HG02571 (cell line): Measurements from ENCODE around the gene CATSPERE.
A peak's percentile ranks its signal among the peaks of the same experiment; 100 is the strongest.

Experiments used
- ATAC-seq: cut with Tn5 transposase; IDR thresholded peaks from one replicate; pipeline ENCODE4 v1.9.1; 2021; ENCODE audit warnings: mild to moderate bottlenecking, moderate library complexity; ENCODE audit not compliant: unreplicated experiment

The CATSPERE gene

DNA sequence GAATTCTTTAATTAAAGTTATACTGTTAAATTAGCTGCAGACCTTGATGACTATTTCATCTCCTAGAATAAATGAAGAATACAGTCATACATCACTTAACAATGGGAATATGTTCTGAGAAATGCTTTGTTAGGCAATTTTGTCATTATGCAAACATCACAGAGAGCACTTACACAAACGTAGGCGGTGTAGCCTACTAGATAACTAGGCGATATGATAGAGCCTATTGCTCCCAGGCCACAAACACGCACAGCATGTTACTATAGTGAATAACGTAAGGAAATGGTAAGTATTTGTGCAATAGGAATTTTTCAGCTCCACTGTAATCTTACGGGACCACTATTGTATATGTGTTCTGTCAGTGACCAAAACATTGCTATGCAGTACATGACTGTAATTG, 154.2 kb downstream of the CATSPERE start:
- ATAC-seq, result no peak

DNA sequence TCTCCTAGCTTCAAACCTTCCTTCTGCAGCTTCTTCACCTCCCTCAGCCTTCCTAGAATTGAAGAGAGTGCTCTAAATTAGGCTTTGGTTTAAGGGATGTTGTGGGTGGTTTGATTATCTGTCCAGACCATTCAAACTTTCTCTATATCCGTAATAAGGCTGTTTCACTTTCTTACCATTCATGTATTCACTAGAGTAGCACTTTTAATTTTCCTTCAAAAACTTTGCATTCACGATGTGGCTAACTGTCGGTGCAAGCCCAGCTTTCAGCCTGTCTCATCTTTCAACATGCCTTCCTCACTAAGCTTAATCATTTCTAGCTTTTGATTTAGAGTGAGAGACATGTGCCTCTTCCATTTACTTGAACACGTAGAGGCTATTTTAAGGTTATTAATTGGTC, 165.6 kb downstream of the CATSPERE start:
- no peak for ATAC-seq

DNA sequence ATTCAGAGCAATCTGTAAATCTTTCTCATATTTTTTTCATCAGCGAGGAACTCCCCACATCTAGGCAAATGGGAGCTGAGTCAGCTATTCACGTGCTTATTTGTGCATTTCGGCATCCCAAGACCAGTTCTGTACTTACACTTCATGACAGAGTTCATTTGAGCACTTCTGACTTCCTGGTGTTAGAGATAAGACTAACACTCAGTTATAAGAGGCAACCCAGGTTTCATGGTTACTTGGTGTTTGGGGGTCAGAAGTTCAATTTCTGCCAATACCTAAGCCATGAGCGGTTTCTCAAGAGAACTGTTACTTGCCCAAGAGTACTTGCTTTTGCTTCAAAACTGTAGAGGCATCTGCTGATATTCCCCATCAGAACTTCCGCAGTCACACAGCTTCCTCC, 167.7 kb downstream of the CATSPERE start:
- ATAC-seq, result no peak

DNA sequence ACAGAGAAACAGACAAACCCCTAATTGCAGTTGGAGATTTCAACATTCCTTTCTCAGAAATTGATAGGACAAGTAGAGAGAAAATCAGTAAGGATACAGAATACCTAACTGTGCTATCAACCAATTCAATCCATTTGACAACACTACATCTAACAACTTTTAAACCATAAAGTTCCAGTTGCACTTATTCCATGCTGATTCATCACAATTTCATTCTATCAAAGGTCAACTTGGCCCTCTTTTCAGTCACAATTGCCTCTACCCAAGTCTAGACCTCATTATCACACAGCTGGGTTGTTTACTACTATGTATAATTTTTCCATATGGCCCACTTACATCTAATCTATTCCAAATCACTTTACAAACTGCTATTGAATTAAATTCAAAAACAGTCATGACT, 172.1 kb downstream of the CATSPERE start:
- no peak for ATAC-seq

DNA sequence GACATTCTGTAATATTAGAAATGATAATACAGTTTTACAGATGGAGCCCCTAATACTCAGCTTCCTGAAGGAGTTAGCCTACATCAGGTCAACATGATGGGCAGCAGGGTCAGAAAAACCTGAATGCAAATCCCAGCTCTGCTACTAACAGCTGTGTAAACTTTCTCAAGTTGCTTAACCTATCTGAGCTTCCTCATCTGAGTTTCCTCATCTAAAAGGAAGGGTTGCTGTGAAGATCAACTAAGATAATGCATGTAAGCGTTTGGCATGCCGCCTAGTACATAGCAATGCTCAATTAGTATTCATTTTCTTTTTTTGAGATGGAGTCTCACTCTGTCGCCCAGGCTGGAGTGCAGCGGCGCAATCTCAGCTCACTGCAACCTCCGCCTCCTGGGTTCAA, 173.5 kb downstream of the CATSPERE start:
- no peak for ATAC-seq

DNA sequence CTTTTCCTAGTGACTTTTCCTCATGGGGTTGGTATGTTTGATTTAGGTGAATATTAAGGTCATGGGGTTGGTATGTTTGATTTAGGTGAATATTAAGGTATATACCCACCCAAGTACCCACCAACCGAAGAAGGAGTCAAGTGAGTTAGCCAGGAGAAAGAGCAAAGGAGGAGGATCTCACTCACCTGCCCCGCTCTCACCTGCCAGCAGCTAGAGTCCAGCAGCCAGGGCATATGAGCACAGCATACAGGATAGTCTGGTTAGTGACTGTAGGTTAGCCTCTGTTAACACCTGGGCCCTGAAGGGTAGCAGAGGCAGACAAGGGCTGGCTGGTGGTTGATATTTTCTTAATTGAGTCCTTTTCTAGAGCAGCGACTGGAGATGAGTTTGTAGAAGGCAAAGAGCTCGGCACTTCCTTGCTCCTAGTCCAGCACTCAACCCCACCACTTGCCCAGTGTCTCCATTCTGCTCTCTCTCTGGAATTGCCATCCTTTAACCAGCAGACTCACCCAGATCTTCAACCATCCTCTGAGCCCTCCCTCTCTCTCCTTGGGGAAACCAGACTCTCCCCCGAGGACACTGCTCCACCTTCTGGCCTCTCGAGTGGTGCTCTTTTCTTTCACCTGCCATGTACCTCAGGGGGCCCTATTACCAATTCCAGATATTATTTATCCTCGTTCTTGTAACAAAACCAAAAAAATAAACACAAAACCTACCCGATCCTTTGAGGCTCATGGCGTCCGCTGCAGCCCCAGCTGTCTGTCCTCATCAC, 175.6 kb downstream of the CATSPERE start:
- ATAC-seq, result no peak

DNA sequence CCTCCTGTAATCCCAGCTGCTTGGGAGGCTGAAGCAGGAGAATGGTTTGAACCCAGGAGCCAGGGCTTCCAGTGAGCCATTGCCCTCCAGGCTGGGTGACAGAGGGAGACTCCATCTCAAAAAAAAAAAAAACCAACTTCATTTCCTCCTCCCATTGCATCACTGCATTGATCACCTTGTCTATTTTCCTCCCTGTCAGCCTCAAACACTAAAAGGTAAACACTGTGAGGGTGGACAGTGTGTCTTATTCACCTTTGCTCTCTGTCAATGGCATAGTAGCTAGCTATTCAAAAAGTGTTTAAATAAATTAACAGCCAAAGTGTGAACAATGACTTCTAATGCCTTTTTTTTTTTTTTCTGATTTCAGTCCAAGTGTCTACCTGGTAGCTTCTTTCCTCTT, 178.5 kb downstream of the CATSPERE start:
- ATAC-seq, result no peak

DNA sequence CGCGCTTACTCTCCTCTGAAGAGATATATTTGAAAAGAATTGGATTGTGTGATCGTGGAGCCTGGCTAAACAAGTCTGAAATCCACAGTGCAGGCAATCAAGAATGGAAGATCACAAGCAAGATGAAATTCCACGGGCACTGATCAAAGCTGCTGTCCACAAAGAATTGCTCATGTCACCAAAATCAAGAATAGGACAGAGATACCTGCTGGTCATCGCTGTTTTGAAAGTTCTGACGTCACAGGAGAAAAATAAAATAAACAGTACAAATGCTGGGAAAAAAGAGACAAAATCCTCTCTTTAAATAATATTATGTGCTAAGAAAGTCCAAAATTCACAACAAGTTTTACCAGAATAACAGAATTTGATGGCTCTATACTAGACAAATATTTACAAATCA, 179.8 kb downstream of the CATSPERE start:
- no peak for ATAC-seq

DNA sequence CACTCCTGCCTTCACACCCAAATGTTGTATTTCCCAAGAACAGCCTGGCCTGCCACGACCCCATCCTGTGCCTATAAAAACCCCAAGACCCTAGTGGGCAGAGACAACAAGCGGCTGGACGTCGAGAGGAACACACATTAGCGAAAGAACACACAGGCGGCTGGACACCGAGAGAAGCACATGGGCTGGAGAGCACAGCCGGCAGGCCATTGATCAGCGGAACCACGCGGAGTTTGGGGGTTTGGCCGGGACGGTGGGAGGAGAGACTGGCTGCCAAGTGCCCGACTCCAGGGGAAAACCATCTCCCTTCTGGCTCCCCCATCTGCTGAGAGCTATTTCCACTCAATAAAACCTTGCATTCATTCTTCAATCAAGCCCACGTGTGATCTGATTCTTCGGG, 181.5 kb downstream of the CATSPERE start:
- ATAC-seq, result no peak

DNA sequence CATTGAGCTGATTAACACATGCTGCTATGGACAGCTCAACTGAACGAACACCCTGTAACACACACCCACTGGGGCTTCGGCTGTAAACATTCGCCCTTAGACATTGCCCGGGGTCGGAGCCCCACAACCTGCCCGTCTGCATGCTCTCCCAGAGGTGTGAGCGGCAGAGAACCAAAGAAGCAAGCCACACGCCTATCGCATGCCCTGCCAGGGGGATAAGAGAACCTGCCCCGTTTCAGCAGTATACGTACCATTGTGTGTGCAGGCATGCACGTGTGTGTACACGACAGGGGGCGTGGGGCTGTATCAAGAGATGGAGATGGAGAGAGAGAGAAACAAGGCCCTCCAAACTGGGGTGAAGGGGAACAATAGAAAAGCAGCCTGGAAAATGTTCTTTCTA, 181.9 kb downstream of the CATSPERE start:
- ATAC-seq, result no peak

DNA sequence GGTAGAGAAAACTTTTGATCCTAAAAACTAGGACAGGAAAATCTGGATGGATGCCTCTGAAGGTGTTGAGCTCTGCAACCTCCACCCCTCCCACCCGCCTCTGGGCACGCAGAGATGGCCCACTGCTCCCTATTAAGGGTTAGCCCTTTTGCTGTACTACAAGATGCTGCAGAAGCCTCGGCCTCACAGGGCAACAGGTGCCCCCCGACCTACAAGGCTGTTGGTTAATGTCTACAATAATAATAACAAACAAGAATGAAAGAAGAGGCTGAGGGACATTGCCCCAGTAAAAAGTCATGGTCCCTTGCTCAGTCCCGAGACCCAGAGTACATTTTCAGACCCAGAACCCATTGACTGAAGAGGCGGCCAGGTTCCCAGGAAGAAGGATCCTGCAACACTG, 184.3 kb downstream of the CATSPERE start:
- ATAC-seq, result no peak

DNA sequence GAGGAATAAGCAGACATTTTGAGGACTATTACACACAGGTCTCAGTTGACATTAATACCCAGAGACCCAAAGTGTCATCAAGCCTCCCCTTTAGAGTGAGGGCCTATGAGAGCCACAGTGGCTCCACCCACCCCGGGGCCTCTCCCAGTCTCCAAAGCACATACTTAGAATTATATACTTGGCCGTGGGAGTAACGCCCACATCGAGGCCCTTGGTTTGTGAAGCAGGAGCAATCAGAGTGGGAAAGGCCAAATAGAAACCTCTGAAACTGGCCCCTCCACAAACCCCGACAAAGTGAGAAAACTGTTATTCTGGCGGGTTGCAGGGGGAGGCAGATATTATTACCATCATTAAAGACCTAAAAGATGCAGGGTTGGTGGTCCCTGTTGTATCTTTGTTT, 184.8 kb downstream of the CATSPERE start:
- no peak for ATAC-seq

DNA sequence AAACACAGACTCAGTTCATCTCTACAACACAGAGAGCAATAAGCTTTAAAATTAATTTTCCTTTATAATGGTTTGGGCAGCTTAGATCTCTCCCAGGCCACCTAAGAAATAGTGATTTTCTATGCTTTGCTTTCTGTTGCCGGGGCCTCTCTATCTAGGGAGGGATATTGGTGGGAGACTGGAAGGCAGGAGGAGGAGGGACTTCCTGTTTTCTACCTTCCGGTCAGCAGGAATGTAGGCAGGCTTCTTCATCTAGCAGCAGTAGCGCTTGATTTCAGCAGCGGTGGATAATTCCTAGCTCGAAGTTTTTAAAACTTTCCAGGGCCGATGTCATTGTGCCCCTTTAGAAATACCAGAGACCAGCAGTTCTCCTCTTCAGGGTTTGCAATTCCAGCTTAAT, 186.7 kb downstream of the CATSPERE start:
- ATAC-seq, result no peak

DNA sequence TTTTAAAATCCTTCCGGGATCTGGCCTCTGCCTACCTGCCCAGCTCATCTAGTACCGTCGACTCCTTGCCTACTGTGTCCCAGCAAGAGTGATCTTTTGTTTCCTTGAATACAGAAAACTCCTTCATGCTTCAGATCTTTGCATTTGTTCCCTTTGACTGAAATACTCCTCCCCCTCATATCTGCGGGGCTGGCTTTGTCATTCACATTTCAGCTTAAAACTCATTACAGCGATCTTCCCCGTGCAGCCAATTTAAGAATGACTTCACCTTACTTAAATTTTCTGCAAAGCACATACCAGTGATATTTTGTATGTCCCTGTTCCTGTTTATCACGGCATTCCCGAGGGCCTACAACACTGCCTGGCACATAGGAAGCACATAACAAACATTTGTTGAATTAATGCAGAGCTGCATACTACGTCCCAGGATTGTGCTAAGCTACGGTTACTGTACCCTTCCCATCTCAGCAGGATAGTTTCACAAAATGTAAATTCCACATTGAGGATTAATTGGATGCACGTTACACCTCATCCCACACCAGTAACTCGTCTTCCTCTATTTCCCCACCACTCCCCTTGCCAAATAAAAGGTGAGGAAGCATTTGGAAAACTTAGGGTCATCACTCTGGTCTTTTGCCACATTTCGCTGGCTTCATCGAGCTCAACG, 191.0 kb downstream of the CATSPERE start:
- no peak for ATAC-seq

DNA sequence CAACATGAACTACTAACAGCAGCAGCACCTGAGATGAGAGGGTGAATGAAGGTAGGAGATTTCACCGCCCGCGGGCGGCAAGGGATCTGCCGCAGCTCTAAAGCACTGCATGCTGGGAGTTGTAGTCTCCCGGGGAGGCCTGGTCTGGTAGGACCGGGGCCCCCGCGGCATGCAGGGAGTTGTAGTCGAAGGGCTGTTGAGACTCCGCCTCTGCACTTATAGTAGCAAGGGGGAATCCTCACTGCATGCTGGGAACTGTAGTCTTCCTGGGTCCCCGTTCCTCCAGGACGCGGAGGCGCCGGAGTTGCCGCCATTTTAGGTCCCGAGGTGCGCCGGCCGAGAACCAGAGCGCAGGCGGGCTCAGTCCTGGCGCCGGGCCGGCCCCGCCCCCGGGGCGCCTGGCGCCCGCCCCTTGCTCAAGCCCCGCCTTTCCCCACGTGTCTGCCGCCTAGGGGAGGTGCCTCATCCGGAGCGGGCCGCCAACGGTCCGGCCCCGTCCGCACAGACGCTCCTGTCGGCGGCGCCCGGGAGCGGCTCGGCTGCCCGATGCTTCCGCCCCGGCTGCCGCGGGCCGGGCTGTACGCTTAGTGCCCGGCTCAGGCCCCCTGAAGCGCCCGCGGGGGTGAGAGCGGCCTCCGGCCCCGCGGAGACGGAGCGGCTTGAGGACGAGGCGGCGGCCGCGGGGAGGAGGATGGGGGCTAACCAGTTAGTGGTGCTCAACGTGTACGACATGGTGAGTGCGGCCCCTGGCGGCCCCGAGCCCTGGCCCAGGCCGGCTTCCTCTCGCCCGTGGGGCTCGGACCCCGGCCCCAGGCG, 191.8 kb downstream of the CATSPERE start, which contains the start of gene DESI2:
TSS of gene DESI2 (plus strand) at position 504 of the 816 bp plus-strand sequence. CDS start at position 692, 188 bp downstream.
- peak; percentile 96 for ATAC-seq

DNA sequence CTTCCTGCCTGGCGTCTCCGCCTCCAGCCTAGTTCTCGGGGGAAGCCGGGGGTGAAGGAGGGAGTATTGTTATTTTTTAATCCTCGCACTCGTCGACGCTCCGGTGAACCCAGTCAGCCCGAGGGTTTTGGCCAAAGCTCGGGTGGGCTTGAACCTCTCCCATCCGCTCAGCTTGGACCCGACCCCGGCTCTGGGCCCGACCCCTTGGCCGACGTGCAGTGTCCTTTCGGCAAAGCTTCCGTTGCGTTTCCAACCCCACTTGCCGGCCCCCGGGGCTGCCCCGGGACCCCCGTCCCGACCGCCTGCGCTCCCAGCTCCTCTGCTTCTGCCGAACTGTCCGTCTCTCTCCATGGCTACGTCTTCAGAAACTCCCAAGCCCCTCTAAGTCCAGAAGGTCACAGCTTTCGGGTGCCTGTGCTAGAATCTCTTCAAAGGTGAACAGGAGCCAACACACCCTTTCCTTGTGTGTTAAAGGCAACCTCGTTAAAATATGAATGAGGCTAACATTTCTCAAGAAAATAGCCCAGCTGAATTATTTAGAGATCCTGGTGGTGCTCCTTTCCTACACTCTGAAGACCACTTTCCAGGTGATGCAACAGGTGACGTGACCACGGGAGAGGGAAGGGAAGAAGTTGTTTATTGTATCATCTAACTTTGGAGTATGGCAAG, 192.5 kb downstream of the CATSPERE start:
- ATAC-seq, result peak; percentile 0

DNA sequence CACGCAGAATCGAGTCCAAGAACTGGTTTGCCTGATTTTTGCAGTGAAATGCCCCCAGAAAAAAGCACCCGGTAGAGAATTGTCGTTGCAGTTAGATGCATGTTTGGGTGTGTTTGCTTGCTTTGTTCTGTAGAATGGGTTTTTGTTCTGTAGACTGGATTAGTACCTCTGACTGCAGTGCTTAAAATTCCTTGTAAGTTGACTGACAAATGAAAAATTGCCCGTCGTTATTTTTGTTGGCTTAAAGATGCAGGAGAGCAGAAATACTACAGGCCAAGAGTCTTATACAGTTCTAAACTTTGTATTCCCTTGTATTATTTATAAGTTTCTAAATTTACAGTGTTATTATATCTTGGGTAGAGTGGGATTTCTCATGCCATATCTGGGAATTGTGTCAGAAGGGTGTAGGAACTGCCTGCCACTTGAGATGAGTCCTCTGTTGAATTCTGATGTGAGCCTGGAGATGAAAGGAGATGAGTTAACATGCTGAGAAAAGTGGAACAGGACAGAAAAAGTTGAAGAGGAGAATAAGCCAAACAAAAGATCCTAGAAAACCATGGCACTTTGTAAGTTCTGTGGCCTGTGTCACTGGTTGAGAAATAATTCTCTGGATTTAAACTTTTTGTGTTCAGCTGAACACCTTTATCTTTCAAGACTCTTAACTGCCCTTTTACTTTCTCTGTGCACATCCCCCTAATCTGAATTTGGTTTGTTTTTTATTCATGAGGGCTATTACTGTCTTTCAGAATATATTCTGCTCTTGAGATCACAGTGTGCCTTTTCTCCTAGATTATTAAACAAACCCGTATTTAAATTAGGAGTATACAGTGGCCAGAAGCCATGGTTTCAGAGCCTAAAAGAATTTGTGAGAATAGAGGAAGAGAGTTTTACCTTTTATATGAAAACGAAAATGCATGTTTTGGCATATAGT, 193.3 kb downstream of the CATSPERE start:
- no peak for ATAC-seq

DNA sequence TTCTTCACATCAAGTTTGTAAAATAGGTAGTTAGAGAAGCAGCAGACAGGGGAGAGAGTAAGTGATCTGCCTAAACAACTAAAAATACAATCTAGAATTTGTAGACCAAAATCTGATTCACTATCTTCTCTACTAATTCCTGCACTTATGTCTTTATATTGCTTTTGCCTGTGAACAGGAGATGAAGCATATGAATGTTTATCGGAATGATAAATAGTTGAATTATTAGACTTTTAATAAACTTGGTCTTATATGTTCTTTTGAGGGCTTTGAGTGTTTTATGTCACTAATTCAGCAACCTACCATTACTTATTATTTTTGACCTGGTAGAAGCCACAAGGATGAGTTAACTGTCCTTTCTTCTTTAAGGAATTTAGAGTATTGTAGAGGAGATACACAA, 194.1 kb downstream of the CATSPERE start:
- ATAC-seq, result no peak

DNA sequence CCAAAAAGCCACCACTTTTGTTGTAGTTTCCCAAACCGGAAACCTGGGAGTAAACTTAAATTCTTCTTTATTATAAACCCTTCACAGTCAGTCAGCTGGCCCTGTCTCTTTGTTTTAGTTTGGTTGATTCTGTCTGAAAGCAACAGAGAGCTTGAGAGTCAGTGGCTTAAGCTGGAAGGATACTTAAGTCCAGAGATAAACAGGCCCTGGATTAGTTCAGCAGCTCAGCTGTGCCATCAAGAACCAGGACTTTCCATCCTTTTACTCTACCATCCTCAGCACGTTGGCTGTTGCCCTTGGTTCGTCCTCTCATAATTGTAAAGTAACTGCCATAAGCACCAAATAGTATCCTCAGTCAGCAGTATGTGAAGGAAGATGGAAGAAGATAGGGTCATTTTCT, 196.3 kb downstream of the CATSPERE start:
- no peak for ATAC-seq

DNA sequence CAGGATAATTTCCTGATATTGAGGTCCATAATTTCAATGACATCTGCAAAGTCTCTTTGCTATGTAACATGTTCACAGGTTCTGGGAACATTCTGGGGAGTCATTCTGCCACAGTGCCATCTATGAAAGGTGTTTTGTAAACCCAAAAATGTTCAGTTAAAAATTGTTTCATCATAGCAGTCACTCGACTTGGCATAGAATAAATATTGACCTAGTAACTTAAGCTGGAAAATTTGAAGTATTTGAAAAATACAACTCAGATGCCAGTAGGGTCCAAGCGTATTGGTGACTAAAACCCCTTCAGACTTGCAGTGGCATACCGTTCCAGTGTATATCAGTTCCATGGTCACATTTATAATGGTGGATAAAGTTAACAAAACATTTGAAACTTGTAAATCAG, 198.6 kb downstream of the CATSPERE start:
- ATAC-seq, result no peak
